Ishikawa (cell line): ENCODE data around the gene ABL1.

Experiments used
- CEBPB ChIP-seq: IDR thresholded peaks from 2 replicates; pipeline ENCODE4 v1.6.1; 2012
- CREB1 ChIP-seq: IDR thresholded peaks from 2 replicates; pipeline ENCODE4 v1.6.1; 2012; ENCODE audit warnings: low read depth
- EGR1 ChIP-seq: IDR thresholded peaks from 2 replicates; pipeline ENCODE4 v1.6.1; 2012
- EP300 ChIP-seq: IDR thresholded peaks from 2 replicates; pipeline ENCODE4 v1.6.1; 2012; ENCODE audit warnings: borderline replicate concordance
- FOXM1 ChIP-seq: IDR thresholded peaks from 2 replicates; pipeline ENCODE4 v1.6.1; 2012; ENCODE audit warnings: low read depth, borderline replicate concordance
- NFIC ChIP-seq: IDR thresholded peaks from 2 replicates; pipeline ENCODE4 v1.6.1; 2012
- RAD21 ChIP-seq: IDR thresholded peaks from 2 replicates; pipeline ENCODE4 v1.6.1; 2012; ENCODE audit warnings: low read depth
- TAF1 ChIP-seq: IDR thresholded peaks from 2 replicates; pipeline ENCODE4 v1.6.1; 2012; ENCODE audit warnings: low read depth, mild to moderate bottlenecking
- TCF12 ChIP-seq: IDR thresholded peaks from 2 replicates; pipeline ENCODE4 v1.6.1; 2012; ENCODE audit warnings: low read depth
- TEAD4 ChIP-seq: IDR thresholded peaks from 2 replicates; pipeline ENCODE4 v1.6.1; 2012
- YY1 ChIP-seq: IDR thresholded peaks from 2 replicates; pipeline ENCODE4 v1.6.1; 2012; ENCODE audit warnings: low read depth
- ZBTB7A ChIP-seq: IDR thresholded peaks from 2 replicates; pipeline ENCODE4 v1.6.1; 2012; ENCODE audit warnings: low read depth
- TF ChIP-seq, protein P1 (sequence below): IDR thresholded peaks from 2 replicates; pipeline ENCODE4 v1.6.1; 2012
- TF ChIP-seq, protein P2 (sequence below): IDR thresholded peaks from 2 replicates; pipeline ENCODE4 v1.6.1; 2012
- TF ChIP-seq, protein P3 (sequence below): IDR thresholded peaks from 2 replicates; pipeline ENCODE4 v1.6.1; 2012; ENCODE audit warnings: low read depth, mild to moderate bottlenecking

ABL1 gene

DNA sequence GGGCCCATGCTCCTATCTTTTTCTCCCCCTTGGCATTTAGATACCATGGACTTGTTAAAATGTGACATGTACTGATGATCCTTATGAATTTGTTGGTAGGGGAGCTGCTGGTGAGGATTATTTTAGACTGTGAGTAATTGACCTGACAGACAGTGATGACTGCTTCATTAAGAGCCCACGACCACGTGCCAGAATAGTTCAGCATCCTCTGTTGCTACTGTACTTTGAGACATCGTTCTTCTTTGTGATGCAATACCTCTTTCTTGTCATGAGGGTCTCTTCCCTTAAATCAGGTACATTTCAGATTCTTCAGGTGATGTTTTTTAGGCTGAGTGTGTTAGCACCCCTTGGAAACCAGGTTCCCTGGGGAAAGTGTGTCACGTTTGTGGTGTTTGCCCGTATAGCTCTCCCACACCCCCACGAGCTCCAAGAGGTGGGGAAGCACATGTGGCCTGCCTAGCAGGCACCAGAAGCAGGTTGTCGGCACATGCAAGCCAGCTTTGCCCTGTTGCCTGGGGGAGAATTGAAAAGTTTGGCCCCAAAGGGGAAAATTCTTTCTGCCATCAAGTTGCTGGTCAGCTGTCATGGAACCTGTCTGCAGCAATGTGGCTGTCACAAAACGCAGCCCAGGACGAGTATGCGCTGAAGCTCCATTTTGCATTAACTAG lies 36.5 kb downstream of the ABL1 start:
- TF ChIP-seq TCF12 (no peak), EGR1 (no peak), NFIC (no peak), CEBPB (no peak), CREB1 (no peak)
- TF ChIP-seq, protein P1, sequence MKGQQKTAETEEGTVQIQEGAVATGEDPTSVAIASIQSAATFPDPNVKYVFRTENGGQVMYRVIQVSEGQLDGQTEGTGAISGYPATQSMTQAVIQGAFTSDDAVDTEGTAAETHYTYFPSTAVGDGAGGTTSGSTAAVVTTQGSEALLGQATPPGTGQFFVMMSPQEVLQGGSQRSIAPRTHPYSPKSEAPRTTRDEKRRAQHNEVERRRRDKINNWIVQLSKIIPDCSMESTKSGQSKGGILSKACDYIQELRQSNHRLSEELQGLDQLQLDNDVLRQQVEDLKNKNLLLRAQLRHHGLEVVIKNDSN: no peak

DNA sequence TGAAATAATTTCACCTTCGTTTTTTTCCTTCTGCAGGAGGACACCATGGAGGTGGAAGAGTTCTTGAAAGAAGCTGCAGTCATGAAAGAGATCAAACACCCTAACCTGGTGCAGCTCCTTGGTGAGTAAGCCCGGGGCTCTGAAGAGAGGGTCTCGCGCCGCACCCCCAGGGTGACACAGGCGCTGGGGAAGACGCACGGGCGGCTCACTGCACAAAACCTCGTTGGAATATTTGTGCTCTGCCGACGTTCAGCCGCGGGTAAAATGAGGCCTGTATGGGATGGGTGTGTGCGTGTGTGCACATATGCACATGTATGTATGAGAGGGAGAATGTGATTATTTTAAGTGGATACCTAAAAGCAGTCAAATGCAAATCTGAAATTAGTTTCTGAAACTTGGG lies 37.0 kb downstream of the ABL1 start:
- TF ChIP-seq EP300: no peak
- TF ChIP-seq CEBPB: no peak
- TF ChIP-seq EGR1: no peak
- TF ChIP-seq TAF1: no peak
- TF ChIP-seq NFIC: no peak
- TF ChIP-seq, protein P2, sequence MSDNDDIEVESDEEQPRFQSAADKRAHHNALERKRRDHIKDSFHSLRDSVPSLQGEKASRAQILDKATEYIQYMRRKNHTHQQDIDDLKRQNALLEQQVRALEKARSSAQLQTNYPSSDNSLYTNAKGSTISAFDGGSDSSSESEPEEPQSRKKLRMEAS: no peak
- TF ChIP-seq, protein P3, sequence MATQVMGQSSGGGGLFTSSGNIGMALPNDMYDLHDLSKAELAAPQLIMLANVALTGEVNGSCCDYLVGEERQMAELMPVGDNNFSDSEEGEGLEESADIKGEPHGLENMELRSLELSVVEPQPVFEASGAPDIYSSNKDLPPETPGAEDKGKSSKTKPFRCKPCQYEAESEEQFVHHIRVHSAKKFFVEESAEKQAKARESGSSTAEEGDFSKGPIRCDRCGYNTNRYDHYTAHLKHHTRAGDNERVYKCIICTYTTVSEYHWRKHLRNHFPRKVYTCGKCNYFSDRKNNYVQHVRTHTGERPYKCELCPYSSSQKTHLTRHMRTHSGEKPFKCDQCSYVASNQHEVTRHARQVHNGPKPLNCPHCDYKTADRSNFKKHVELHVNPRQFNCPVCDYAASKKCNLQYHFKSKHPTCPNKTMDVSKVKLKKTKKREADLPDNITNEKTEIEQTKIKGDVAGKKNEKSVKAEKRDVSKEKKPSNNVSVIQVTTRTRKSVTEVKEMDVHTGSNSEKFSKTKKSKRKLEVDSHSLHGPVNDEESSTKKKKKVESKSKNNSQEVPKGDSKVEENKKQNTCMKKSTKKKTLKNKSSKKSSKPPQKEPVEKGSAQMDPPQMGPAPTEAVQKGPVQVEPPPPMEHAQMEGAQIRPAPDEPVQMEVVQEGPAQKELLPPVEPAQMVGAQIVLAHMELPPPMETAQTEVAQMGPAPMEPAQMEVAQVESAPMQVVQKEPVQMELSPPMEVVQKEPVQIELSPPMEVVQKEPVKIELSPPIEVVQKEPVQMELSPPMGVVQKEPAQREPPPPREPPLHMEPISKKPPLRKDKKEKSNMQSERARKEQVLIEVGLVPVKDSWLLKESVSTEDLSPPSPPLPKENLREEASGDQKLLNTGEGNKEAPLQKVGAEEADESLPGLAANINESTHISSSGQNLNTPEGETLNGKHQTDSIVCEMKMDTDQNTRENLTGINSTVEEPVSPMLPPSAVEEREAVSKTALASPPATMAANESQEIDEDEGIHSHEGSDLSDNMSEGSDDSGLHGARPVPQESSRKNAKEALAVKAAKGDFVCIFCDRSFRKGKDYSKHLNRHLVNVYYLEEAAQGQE: no peak
- no peak for TF ChIP-seq CREB1
- no peak for TF ChIP-seq ZBTB7A
- TF ChIP-seq TEAD4: no peak
- TF ChIP-seq TCF12: no peak
- TF ChIP-seq YY1: no peak
- TF ChIP-seq, protein P1: no peak
- TF ChIP-seq FOXM1: no peak
- no peak for TF ChIP-seq RAD21

DNA sequence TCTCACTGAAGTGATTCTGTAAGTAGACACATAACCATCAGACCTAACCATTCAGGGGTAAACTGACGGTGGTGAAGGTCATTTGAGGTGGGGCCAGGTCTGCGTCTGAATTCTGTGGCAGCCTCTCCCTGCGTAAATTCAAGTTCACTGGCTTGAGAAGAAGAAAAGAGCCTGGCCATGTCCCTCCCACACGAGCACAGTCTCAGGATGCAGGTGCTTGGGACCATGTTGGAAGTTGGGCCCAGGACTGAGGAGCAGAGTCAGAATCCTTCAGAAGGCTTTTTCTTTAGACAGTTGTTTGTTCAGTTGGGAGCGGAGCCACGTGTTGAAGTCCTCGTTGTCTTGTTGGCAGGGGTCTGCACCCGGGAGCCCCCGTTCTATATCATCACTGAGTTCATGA lies 37.5 kb downstream of the ABL1 start:
- TF ChIP-seq YY1 (no peak), EGR1 (no peak), NFIC (no peak), CREB1 (no peak), TCF12 (no peak), RAD21 (no peak), TAF1 (no peak), FOXM1 (no peak), EP300 (no peak), ZBTB7A (no peak), TEAD4 (no peak), CEBPB (no peak)
- TF ChIP-seq, protein P3: no peak
- TF ChIP-seq, protein P2: no peak
- TF ChIP-seq, protein P1: no peak

DNA sequence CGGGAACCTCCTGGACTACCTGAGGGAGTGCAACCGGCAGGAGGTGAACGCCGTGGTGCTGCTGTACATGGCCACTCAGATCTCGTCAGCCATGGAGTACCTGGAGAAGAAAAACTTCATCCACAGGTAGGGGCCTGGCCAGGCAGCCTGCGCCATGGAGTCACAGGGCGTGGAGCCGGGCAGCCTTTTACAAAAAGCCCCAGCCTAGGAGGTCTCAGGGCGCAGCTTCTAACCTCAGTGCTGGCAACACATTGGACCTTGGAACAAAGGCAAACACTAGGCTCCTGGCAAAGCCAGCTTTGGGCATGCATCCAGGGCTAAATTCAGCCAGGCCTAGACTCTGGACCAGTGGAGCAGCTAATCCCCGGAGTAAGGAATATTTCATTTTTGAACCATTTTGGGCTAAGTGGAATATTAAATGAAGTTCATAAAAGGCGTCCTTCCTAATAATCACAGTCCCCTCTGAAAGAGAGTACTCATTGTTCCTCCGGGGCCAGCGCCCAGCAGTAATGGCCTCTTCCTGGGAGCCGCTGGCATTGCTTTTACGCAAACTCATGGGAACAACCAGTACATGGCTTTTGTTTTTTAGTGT lies 38.0 kb downstream of the ABL1 start:
- TF ChIP-seq EP300 (no peak), NFIC (peak; percentile 28; the same call in 1 of the 2 replicates)

DNA sequence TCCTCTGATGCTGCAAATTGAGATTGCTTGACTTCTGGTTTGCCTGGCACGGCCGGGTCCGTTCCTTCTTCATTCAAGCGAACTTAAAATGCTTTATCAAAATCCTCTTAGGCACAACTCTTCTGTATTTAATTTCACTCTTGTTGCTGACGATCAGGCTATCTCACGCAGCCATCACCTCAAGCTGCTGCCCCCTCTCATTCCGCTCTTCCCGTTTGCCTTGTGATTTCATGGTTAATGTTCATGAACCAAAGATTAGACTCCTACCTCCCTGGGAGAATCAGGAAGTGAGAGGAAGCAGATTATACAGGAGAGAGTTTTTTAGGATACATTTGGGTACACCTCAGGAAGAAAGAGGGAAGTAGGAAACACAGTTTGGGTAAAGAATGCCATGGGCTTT lies 38.9 kb downstream of the ABL1 start:
- TF ChIP-seq CREB1 (no peak), TAF1 (no peak), NFIC (no peak), RAD21 (no peak), EP300 (no peak), TCF12 (no peak)
- TF ChIP-seq, protein P2: no peak
